Measurements from ENCODE around the gene NPHS2.
"Not testable (repeated sequence)": the region's sequence is repeated elsewhere in the genome, so short reads cannot be mapped to it uniquely, and the experiment has no call there.

Gene NPHS2

GRCh38 chr1:179545321-179545720, 30.4 kb downstream of the NPHS2 start:
- no peak for DNase-seq

GRCh38 chr1:179541774-179542173, 34.0 kb downstream of the NPHS2 start:
- DNase-seq = no peak

- DNase-seq = no peak
Observed at GRCh38 chr1:179530352-179530751, 45.4 kb downstream of the NPHS2 start.

GRCh38 chr1:179529482-179530195, 46.1 kb downstream of the NPHS2 start:
- no peak for DNase-seq

- not testable (repeated sequence) for DNase-seq
Observed at GRCh38 chr1:179518544-179518943, 57.2 kb downstream of the NPHS2 start.

- no peak for DNase-seq
Observed at GRCh38 chr1:179516976-179517705, 58.6 kb downstream of the NPHS2 start.

- no peak for DNase-seq
Observed at GRCh38 chr1:179510038-179510437, 65.7 kb downstream of the NPHS2 start.

- no peak for DNase-seq
Observed at GRCh38 chr1:179509384-179509783, 66.4 kb downstream of the NPHS2 start.

- DNase-seq = no peak
Observed at GRCh38 chr1:179506199-179506598, 69.5 kb downstream of the NPHS2 start.
